Calu3 (cell line): ENCODE data around the gene OR4K2. TPM values are rescaled to one million over a fixed set of nuclear protein-coding genes. Genes with fewer than 3 reads are reported as not detected.
"Not testable (repeated sequence)": the region's sequence is repeated elsewhere in the genome, so short reads cannot be mapped to it uniquely, and the experiment has no call there.

Source experiments
- Bru-seq: library from RNA; stranded (reverse); fragments of 400-500 nt; gene quantifications from one replicate; lab custom pipeline; 2021; lab: Mats Ljungman, UMichigan
- BruChase-seq, 2 experiments: library from RNA; stranded (reverse); fragments of 400-500 nt; gene quantifications; one replicate each; lab custom pipeline; 2021; lab: Mats Ljungman, UMichigan
- BruUV-seq: library from RNA; stranded (reverse); fragments of 400-500 nt; replicated peaks from 2 replicates; lab custom pipeline; 2021; lab: Mats Ljungman, UMichigan
- CTCF ChIA-PET: fragments of 300-600 bp; sonication (Branson Sonifier 250); formaldehyde crosslinking; loops from one replicate; lab custom pipeline; 2022; ENCODE audit warnings: antibody characterized with exemption; lab: Charles Lee
- DNase-seq: peaks from one replicate; pipeline ENCODE4 v3.0.0; 2022
- H3K27ac Mint-ChIP-seq: one replicate; pipeline ENCODE4 v1.8.0; 2022; ENCODE audit warnings: mixed read lengths; ENCODE audit not compliant: unreplicated experiment
- H3K27me3 Mint-ChIP-seq: one replicate; pipeline ENCODE4 v1.8.0; 2022; ENCODE audit warnings: mixed read lengths; ENCODE audit not compliant: unreplicated experiment
- H3K36me3 Mint-ChIP-seq: one replicate; pipeline ENCODE4 v1.8.0; 2022; ENCODE audit warnings: mild to moderate bottlenecking, moderate library complexity, mixed read lengths; ENCODE audit not compliant: insufficient read depth, unreplicated experiment
- H3K4me1 Mint-ChIP-seq: one replicate; pipeline ENCODE4 v1.8.0; 2022; ENCODE audit warnings: mild to moderate bottlenecking, low read depth, mixed read lengths; ENCODE audit not compliant: unreplicated experiment
- H3K4me3 Mint-ChIP-seq: one replicate; pipeline ENCODE4 v1.8.0; 2022; ENCODE audit warnings: mild to moderate bottlenecking, low read depth, moderate library complexity, mixed read lengths; ENCODE audit not compliant: unreplicated experiment
- H3K9me3 Mint-ChIP-seq: one replicate; pipeline ENCODE4 v1.8.0; 2022; ENCODE audit warnings: low read depth, mixed read lengths; ENCODE audit not compliant: unreplicated experiment
- CTCF ChIP-seq: fragments of 200-600 bp; IDR thresholded peaks from one replicate; pipeline ENCODE4 v1.8.0; 2022; ENCODE audit warnings: antibody characterized with exemption; ENCODE audit not compliant: unreplicated experiment
- intact Hi-C: fragments of 100-400 bp; cut with micrococcal nuclease; formaldehyde crosslinking; loops from one replicate; pipeline ENCODE4 v1.10.0; 2022; ENCODE audit not compliant: unreplicated experiment
- long read RNA-seq: library from polyadenylated mRNA; stranded (forward); transcript quantifications from one replicate; pipeline ENCODE4 v2.0.0, GENCODE V29; 2022
- total RNA-seq: library from RNA; stranded (reverse); gene quantifications from 2 replicates; pipeline ENCODE4 v1.2.3, GENCODE V29; 2022

OR4K2 gene
- not detected in 2 replicates for total RNA-seq
- Bru-seq, nascent RNA, result not detected
- BruChase-seq, experiment 1, labeled RNA remaining after a 6-hour chase, result not detected
- BruChase-seq, experiment 2, labeled RNA remaining after a 2-hour chase, result not detected
- long read RNA-seq, result 0 reads

- H3K4me1 Mint-ChIP-seq, result no peaks in the 10 kb centered on the region
- CTCF ChIA-PET, result no interaction called here
- TF ChIP-seq CTCF, result no peak
- BruUV-seq, result no TSS peak
- no peaks in the 10 kb centered on the region for H3K27me3 Mint-ChIP-seq
- no peak for DNase-seq
- H3K4me3 Mint-ChIP-seq, result no peak within 1 kb of the TSS
- H3K9me3 Mint-ChIP-seq, result peaks cover 2% of the 10 kb centered on the region
- intact Hi-C loops, result loop anchor here (5.0 kb wide), 1 partner anchor 372 kb away; no protein-coding TSS in a partner anchor
- H3K36me3 Mint-ChIP-seq, result no peaks in the 10 kb centered on the region
- no peak within 1 kb of the TSS for H3K27ac Mint-ChIP-seq
These were observed at the start of gene OR4K2 for GRCh38 chr14:19874842-19875241. OR4K2 (plus strand) TSS chr14:19875142; CDS start chr14:19876268, 1,126 bp downstream.

GRCh38 chr14:19827626-19828244 lies 47.2 kb upstream of the OR4K2 start:
- BruUV-seq, H3K27me3 Mint-ChIP-seq, H3K27ac Mint-ChIP-seq, H3K4me1 Mint-ChIP-seq, H3K36me3 Mint-ChIP-seq, CTCF ChIA-PET, intact Hi-C loops, DNase-seq, H3K9me3 Mint-ChIP-seq, H3K4me3 Mint-ChIP-seq: not testable (repeated sequence)

GRCh38 chr14:19828314-19828713 lies 46.6 kb upstream of the OR4K2 start:
- TF ChIP-seq CTCF, result no peak
- Mint-ChIP-seq H3K4me1 (no peaks in the 10 kb centered on the region), H3K27me3 (no peaks in the 10 kb centered on the region), H3K36me3 (no peaks in the 10 kb centered on the region), H3K4me3 (no peak overlapping the region), H3K9me3 (peaks cover 8% of the 10 kb centered on the region), H3K27ac (no peak overlapping the region)
- no peak for DNase-seq
- BruUV-seq, result no TSS peak
- CTCF ChIA-PET, result no interaction called here
- intact Hi-C loops, result no loop called here

- CTCF ChIA-PET, H3K9me3 Mint-ChIP-seq, H3K27ac Mint-ChIP-seq, H3K4me3 Mint-ChIP-seq, H3K27me3 Mint-ChIP-seq, DNase-seq, BruUV-seq, intact Hi-C loops, H3K4me1 Mint-ChIP-seq, H3K36me3 Mint-ChIP-seq: not testable (repeated sequence)
These were observed 40.6 kb upstream of the OR4K2 start for GRCh38 chr14:19834203-19834848.

- DNase-seq, result no peak
- H3K27ac Mint-ChIP-seq, result no peak overlapping the region
- no peak for TF ChIP-seq CTCF
- H3K4me3 Mint-ChIP-seq, result no peak overlapping the region
- no peaks in the 10 kb centered on the region for H3K27me3 Mint-ChIP-seq
- no peaks in the 10 kb centered on the region for H3K4me1 Mint-ChIP-seq
- no TSS peak for BruUV-seq
- intact Hi-C loops, result no loop called here
- H3K9me3 Mint-ChIP-seq, result peaks cover 5% of the 10 kb centered on the region
- CTCF ChIA-PET, result no interaction called here
- H3K36me3 Mint-ChIP-seq, result no peaks in the 10 kb centered on the region
These were observed 36.5 kb upstream of the OR4K2 start for GRCh38 chr14:19838433-19838832.
